Dendritic cell treated with granulocyte-macrophage colony-stimulating factor and Interleukin-4, amounts not matched to agents 40 ng/mL and 50 ng/mL, for 4 days (primary cell): Measurements from ENCODE around the gene TXNDC11.

Experiments used
- H3K27ac Mint-ChIP-seq: one replicate; pipeline ENCODE4 v1.8.0; 2022; ENCODE audit warnings: mild to moderate bottlenecking, mixed read lengths
- H3K27me3 Mint-ChIP-seq: one replicate; pipeline ENCODE4 v1.8.0; 2022; ENCODE audit warnings: mild to moderate bottlenecking, mixed read lengths
- H3K36me3 Mint-ChIP-seq: one replicate; pipeline ENCODE4 v1.8.0; 2022; ENCODE audit warnings: low read depth, mixed read lengths
- H3K4me1 Mint-ChIP-seq: one replicate; pipeline ENCODE4 v1.8.0; 2022; ENCODE audit warnings: low read depth, mixed read lengths
- H3K4me3 Mint-ChIP-seq: one replicate; pipeline ENCODE4 v1.8.0; 2022; ENCODE audit warnings: mild to moderate bottlenecking, moderate library complexity, mixed read lengths
- H3K9me3 Mint-ChIP-seq: one replicate; pipeline ENCODE4 v1.8.0; 2022; ENCODE audit warnings: mixed read lengths
- intact Hi-C: fragments of 100-400 bp; cut with micrococcal nuclease; formaldehyde crosslinking; loops from one replicate; pipeline ENCODE4 v1.15.0; 2022

TXNDC11 gene

DNA sequence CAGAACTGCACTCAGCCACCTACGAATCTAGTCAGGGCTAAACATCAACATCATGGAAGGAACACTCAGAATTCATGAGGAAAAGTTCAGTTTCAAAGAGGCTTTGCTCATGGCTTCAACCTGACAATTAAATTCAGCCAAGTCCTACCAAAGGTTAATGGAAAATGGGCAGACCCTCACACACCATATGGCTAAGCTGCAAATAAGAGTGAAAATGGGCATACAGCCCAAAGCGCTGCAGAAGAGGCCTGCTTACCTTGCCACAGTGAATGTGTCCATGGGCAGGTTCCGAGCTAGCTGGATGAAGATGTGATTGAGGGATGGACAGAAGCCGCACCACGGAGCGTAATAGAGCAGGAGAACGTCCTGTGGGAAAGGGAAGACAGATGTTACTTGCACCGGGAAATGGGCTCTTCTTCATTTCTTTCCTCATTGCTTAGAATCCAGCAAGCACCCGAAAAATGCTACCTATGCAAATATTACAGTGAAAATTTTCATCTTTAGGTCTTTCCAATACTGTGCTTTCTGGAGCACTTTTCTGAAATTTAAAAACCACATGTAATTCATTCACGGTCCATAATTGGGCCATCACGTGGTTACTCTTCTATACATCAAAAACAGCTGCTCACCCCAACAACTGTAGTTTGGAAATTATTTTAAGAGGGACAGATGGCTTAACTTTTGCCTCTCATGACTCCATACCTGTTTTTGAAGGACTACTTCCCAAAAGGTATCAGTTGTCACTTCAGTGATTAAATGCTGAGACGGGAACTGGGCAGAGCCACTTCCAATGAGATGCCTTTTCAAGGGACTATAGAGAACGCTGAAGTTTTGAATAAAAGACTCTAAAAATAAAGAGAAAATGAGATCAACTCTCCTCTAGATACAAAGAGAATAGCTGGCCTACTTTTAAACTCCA, 54.8 kb downstream of the TXNDC11 start:
- H3K9me3 Mint-ChIP-seq = no peaks in the 10 kb centered on the region
- no peaks in the 10 kb centered on the region for H3K27me3 Mint-ChIP-seq
- H3K27ac Mint-ChIP-seq = peak overlapping the region; percentile 50
- no peak overlapping the region for H3K4me3 Mint-ChIP-seq
- H3K4me1 Mint-ChIP-seq = peaks cover 51% of the 10 kb centered on the region
- H3K36me3 Mint-ChIP-seq = peaks cover 84% of the 10 kb centered on the region
- intact Hi-C loops = no loop called here

DNA sequence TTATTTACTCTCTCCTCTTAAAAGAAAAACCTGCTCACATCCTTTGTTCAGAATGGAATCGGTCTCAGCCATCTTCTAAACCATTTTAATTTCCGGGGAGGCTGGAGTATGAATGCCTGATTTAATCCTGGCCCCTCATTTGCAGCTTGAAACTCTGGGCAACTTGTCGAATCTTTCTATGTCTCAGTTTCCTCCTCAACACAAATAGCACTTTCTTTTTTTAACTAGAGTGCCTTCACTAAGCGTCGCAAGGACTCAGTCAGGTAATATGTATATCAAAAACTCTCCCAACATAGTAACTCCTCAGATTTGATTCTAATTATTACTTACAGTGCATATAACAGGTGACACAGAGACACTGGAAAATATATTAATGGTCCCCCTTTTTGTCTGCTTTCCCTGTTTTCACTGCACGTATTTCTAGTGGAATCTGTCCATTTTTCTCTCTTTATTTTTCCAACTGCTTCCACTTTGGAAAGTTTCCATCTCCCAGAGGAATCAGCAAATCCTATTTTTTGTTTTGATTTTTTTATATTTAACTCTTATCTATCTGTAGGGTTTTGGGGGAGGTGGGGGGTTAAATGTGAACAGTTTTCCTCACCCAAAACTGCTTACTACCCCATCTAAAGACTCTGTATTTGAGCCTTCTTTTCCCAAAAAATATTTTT, 55.8 kb downstream of the TXNDC11 start:
- intact Hi-C loops = no loop called here
- peak overlapping the region; percentile 30 for H3K27ac Mint-ChIP-seq
- no peak overlapping the region for H3K4me3 Mint-ChIP-seq
- H3K36me3 Mint-ChIP-seq = peaks cover 82% of the 10 kb centered on the region
- no peaks in the 10 kb centered on the region for H3K9me3 Mint-ChIP-seq
- H3K27me3 Mint-ChIP-seq = no peaks in the 10 kb centered on the region
- H3K4me1 Mint-ChIP-seq = peaks cover 61% of the 10 kb centered on the region

DNA sequence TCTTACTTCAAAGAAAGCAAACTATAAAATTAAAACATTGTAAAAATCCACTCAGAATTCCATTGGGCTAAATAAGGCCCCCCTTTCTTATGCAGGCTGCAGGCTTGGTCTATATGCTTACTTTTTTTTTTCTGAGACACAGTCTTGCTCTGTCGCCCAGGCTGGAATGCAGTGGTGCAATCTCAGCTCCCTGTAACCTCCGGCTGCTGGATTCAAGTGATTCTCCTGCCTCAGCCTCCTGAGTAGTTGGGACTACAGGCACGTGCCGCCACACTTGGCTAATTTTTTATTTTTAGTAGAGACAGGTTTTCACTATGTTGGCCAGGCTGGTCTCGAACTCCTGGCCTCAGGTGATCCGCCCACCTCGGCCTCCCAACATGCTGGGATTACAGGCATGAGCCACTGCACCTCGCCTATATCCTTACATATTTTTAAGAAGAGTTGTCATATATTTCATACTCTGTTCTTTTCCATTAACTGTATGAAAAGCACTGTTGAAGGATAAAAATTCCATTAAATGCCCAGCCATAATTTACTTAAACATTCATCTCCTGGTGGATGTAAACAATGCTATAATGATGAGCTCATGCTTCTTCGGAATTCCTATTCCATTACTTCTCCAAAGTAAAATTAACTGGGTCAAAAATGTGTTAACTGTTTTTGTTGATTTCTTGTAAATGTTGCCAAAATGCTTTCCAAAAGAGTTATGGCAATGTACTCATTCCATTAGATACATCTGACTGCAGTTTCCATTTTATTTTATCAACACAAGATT, 56.6 kb downstream of the TXNDC11 start:
- intact Hi-C loops = no loop called here
- H3K36me3 Mint-ChIP-seq = peaks cover 82% of the 10 kb centered on the region
- H3K4me1 Mint-ChIP-seq = peaks cover 68% of the 10 kb centered on the region
- peak overlapping the region; percentile 32 for H3K27ac Mint-ChIP-seq
- no peaks in the 10 kb centered on the region for H3K9me3 Mint-ChIP-seq
- H3K4me3 Mint-ChIP-seq = no peak overlapping the region
- no peaks in the 10 kb centered on the region for H3K27me3 Mint-ChIP-seq

DNA sequence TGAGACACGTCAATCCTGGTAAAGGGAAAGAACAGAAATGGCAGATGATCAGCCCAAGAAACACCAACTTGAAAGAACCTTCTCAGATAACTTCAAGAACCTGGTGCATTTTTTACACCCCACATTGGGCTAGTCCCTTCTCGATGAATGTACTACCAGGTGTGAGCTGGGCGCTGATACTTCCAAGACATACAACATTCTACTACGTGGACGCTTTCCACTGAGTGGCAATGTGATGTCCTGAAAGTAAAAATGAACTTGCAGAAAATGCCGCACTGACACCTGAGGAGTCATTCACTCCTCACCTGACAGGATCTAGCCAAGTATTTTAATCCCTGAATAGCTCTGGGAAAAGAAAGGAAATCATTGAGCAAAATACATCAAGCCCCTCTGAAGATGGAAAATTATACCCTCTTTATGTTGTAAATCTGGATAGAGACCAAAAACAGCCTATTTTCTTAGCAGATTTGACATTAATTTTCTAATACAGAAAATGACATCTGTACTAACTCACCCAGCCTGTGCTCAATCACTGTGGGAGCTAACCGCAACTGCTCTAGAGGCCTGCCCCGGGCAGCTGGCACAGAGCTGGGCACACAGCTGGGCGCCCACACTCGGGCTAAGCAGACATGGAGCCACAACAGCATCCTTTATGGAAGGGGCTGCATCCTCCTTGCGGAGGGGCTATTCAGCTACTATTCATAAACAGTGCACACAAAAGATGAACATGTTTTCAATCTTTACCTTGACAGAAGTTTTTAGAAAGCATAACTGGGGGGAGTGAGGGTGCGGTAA, 58.2 kb downstream of the TXNDC11 start:
- intact Hi-C loops = no loop called here
- Mint-ChIP-seq H3K9me3 (no peaks in the 10 kb centered on the region), H3K36me3 (peaks cover 87% of the 10 kb centered on the region), H3K4me1 (peaks cover 70% of the 10 kb centered on the region), H3K27me3 (no peaks in the 10 kb centered on the region), H3K4me3 (no peak overlapping the region), H3K27ac (peak overlapping the region; percentile 61)

DNA sequence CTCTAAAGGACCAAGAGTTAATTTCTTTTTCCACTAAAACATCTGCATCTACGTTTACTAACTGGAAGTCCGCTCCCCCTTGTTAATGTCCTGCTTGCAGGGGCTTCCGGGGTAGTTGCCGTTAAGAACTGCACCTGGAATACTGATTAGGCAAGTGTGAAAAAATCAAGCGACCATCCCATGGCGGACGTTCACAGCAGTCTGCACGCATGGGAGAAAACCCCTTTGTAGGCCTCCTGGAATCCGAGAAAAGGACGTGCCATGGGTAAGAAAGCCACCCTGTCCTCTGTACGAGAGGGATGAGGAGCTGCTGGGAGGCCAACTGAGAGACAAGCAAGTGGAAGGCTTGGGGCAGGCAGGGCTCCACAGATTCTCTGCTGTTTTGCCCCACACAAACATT, 59.5 kb downstream of the TXNDC11 start:
- intact Hi-C loops = no loop called here
- Mint-ChIP-seq H3K27ac (peak overlapping the region; percentile 61), H3K4me1 (peaks cover 77% of the 10 kb centered on the region), H3K9me3 (no peaks in the 10 kb centered on the region), H3K4me3 (no peak overlapping the region), H3K36me3 (peaks cover 98% of the 10 kb centered on the region), H3K27me3 (no peaks in the 10 kb centered on the region)

DNA sequence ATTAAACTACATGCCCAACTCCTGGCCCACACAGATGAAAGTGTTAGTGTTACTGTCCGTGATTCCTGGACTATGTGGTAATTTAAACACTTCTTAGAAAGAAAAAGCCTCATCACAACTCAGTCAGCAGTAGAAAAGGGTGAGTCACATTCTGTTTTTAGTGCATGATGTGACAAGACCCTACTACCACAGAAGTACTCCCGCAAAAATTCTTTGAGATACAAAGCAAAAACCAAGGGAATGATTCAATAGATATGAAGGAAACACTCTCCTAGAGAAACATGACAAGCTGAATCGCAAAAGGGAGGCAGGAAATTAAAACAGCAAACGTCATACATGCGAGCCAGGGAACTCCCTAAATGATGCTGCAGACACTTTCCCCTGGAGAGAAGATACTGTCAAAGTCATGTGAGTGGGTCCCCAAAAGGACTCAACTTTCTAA, 60.0 kb downstream of the TXNDC11 start:
- intact Hi-C loops = no loop called here
- Mint-ChIP-seq H3K4me1 (peaks cover 78% of the 10 kb centered on the region), H3K27ac (peak overlapping the region; percentile 61), H3K36me3 (peaks cover 98% of the 10 kb centered on the region), H3K4me3 (no peak overlapping the region), H3K27me3 (no peaks in the 10 kb centered on the region), H3K9me3 (no peaks in the 10 kb centered on the region)

DNA sequence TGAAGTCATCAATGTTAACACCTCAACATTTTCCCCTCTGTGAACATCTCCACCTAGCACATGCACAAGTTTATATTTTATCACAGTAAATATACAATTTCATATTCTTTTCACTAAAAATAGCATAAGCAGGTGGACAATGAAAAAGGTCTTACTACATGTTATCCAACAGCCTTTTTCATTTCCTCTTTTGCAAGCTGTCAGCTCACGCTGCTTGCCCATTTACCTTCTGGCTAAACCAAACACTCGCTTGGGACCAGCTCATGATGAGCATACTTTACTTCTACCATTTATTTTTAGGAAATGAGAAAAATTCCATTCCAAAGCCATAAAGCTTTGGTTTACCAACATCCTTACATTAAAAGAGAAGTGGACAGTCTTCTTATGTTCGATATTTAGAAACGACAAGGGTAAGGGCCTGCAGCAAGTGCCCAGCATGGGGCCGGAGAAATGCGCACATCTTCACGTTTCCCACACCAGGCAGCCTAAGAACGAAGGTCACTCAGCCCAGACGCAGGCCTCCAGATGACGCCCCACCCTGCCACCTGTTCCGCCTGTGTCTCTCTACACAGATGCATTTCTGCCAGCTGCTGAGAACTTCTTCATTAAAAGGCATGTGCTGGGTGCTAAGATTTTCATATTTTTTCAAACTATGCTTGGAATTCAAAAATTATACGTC, 60.5 kb downstream of the TXNDC11 start:
- no peaks in the 10 kb centered on the region for H3K27me3 Mint-ChIP-seq
- H3K36me3 Mint-ChIP-seq = peaks cover 98% of the 10 kb centered on the region
- peak overlapping the region; percentile 61 for H3K27ac Mint-ChIP-seq
- H3K4me1 Mint-ChIP-seq = peaks cover 78% of the 10 kb centered on the region
- intact Hi-C loops = no loop called here
- no peak overlapping the region for H3K4me3 Mint-ChIP-seq
- H3K9me3 Mint-ChIP-seq = no peaks in the 10 kb centered on the region

DNA sequence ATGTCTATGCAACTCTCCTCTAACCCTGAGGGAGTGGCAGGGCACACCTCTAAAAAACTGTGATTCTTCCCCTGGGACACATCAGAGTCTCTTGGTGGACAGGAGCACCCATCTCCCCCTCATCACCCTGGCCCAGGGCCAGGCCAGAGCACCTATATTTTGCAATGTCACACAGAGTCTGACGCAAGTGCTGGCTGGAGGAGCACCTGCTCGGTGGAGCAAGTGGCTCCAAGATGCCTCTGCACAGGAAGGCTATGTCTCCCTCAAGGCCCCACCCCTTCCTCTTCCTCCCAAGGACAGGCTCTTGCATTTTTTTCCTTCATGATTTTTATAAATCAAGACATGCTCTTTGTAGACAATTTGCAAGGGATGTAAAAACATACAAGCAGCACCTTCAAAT, 61.1 kb downstream of the TXNDC11 start:
- H3K27ac Mint-ChIP-seq = no peak overlapping the region

DNA sequence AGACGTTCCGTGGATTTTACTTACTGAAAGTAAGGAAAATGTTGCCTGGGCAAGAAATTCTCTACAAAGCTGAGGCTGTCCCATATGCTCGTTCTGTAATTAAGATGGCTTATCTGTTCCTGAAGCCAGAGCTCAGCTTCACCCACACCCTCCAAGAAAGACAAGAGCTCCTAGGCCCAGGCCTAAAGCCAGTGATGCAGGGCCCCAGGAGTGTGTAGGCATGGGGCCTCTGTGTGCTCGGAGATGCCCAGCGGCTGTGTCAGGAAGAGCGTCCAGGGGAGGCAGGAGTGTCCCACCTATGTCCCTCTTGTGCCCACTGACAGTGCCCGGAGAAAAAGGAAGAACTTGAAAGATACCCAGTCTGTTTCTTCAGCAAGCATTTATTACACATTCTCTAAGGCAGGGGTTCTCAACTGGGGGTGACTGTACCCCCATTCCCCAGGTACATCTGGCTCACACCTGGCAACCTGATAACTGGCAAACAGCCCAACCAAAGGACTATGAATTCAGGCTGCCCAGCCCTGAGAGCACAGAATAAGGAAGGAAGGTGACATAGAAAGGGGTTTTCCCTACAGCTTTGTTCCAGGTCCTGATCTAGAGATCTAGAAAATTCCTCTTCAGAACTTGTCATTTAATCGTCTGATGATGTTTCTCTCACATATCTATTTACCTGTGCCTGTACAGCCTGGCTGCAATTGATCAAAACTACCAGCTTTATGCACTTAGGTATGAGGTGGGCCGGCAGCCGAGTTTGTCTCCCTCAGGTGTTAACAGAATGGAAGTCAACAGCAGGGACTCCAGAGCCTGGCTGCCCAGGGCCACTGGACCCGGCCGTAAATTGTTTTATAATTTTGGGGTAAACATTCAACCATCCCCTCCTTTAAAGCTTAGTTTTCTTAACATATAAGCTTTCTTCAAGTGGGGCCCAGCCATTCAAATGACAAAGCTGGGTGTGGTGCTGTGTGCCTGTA, 62.4 kb downstream of the TXNDC11 start:
- intact Hi-C loops = no loop called here
- H3K36me3 Mint-ChIP-seq = peaks cover 98% of the 10 kb centered on the region
- no peaks in the 10 kb centered on the region for H3K27me3 Mint-ChIP-seq
- H3K9me3 Mint-ChIP-seq = no peaks in the 10 kb centered on the region
- no peak overlapping the region for H3K27ac Mint-ChIP-seq
- H3K4me3 Mint-ChIP-seq = no peak overlapping the region
- H3K4me1 Mint-ChIP-seq = peaks cover 88% of the 10 kb centered on the region

More for the DNA sequence above, 61.1 kb downstream of the TXNDC11 start:
- Mint-ChIP-seq H3K9me3 (no peaks in the 10 kb centered on the region), H3K36me3 (peaks cover 98% of the 10 kb centered on the region), H3K4me3 (no peak overlapping the region), H3K4me1 (peaks cover 80% of the 10 kb centered on the region), H3K27me3 (no peaks in the 10 kb centered on the region)
- intact Hi-C loops = no loop called here

DNA sequence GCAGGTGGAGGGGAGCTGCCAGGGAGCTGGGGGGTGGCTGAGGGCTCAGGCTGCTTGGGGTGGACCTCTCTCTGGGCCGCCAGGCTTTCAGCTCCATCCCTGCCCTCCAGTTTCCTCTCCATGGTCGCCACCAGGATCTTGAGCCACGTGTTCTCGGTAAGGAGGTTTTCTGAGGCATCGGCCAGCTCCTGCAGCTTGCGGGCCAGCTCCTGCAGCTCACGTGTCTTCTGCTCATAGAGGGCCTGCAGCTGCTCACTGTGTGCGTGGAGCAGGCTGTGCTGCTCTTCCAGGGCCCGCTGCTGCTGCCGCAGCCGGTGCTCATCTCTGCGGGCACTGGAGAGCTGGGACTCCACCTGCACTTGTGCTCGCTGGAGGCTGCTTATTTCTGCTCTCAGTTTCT, 63.4 kb downstream of the TXNDC11 start:
- H3K4me1 Mint-ChIP-seq = peaks cover 97% of the 10 kb centered on the region
- H3K9me3 Mint-ChIP-seq = no peaks in the 10 kb centered on the region
- H3K4me3 Mint-ChIP-seq = no peak overlapping the region
- intact Hi-C loops = no loop called here
- no peak overlapping the region for H3K27ac Mint-ChIP-seq
- peaks cover 98% of the 10 kb centered on the region for H3K36me3 Mint-ChIP-seq
- H3K27me3 Mint-ChIP-seq = peaks cover 4% of the 10 kb centered on the region

DNA sequence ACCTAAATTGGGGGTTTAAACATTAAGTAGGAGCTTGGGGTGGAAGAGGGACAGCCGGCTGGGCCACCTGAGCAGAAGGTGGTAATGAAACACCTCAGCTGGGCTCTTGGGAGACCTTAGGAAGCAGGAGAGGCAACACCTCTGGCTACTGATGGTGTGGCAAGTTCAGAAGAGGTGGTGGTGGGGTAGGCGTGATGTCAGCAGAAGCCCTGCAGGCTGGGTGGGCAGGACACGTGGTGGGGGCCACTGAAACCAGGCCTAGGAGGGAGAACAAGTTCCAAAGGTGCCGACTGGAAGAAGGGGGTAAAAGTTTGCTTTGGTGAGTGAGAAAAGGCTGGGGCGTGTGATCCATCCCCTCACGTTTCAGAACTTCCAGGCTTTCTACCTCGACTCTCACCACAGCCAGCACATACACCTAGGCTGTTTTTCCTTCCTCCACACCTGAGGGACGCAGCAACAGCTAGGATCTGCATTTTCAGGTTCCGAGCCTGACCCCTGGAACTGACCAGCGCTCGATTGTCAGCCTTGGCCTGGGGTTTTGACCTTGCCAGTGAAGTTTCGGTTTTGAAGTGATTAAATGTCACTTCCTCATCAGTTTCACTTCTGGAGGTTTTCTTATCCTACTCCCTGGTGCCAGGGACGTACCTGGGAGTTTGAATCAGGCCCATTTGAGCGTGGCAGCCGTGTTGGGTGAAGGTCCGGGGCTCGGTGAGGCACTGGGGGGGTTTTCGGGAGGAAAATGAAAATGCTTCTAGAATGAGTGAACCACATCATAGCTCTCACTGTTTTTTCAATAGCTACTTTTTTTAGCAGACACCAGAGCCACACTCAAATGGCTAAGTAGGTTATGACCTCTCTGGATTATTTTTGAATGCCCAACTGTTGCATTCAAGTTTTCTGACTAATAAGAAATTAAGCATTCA, 64.4 kb downstream of the TXNDC11 start:
- peak overlapping the region; percentile 1 for H3K4me3 Mint-ChIP-seq
- H3K9me3 Mint-ChIP-seq = no peaks in the 10 kb centered on the region
- peaks cover 6% of the 10 kb centered on the region for H3K27me3 Mint-ChIP-seq
- intact Hi-C loops = no loop called here
- H3K4me1 Mint-ChIP-seq = peaks cover 98% of the 10 kb centered on the region
- peaks cover 98% of the 10 kb centered on the region for H3K36me3 Mint-ChIP-seq
- peak overlapping the region; percentile 61 for H3K27ac Mint-ChIP-seq
